ENCODE measurements around the gene POLL.

POLL gene

GRCh38 chr10:101559596-101560297, 28.3 kb downstream of the POLL start:
- no peak for DNase-seq

DNA sequence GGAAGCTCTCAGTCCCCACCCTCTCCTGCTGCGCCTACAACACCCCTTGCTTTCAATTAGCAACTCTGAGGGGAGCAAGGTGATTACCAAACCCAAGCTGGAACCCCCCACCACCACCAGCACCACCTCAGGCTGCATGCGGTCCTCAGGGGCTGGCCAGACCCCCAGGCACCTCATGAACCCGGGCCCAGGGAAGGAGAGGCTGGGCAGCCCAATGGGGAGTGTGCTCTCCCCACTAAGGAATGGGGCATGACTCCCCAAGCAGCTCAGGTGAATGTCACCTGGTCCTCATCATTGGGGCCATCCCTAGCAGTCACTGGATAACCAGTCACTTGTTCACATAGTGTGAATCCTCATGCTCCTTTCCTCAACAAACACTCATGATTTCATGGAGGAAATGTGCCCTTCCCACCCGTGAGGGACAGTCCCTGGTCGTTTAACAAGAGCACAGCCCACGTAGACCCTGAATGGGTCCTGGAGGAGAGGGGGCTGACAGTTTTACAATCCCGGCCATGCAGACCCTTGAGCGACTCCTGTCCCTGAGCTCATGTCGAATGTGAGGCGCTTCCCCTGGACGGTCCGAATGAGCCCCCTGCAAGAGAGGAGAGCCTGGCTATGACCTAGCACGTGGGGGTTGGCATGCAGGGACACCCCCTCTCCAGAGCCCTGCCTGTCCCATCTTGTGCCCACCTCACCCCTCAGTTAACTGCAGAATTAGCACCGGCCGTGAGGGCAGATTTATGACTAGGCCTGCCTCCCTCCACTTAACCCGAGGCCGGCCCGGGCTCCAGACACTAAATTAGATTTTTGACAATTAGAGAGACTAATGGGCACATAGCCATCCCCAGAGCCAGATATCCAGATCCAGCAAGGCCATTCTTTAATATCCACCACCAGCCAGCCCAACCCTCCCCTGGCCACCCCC, 29.1 kb downstream of the POLL start:
- DNase-seq = no peak

GRCh38 chr10:101558204-101558603, 29.9 kb downstream of the POLL start:
- no peak for DNase-seq

DNA sequence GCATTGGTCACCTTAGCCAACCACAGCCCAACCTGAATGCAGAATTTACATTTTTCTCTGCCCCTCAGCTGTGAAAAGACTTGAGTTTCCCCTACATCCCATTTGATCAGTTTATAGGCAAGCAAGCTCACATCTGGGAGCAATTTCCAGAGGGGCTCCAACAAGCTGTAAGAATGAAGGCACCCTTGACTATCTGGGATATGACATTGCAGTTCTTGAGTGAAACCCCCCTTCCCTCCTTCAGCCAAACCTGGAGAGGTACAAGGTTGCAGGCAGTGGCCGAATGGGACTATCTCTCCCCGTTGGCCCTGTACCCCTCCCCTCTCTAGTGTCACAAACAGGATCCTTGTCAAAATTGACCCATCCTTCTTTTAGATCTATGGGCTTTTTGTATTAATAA, 30.5 kb downstream of the POLL start:
- no peak for DNase-seq

GRCh38 chr10:101552442-101552841, 35.6 kb downstream of the POLL start:
- DNase-seq = no peak

GRCh38 chr10:101550965-101551364, 37.1 kb downstream of the POLL start:
- DNase-seq = no peak

DNA sequence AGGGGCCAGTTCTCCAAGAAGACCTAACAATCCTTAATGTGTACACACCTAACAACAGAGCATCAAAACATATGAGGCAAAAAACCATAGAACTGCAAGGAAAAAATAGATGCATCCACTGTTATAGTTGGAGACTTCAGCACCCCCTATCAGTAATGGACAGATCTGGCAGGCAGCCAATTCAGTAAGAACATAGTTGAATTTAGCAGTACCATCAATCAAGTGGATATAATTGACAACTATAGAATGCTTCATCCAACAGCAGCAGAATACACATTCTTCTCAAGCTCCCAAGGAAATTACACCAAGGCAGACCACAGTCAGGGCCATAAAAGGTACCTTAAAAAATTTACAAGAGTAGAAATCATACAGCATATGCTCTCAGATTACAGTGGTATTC, 42.2 kb downstream of the POLL start:
- no peak for DNase-seq

DNA sequence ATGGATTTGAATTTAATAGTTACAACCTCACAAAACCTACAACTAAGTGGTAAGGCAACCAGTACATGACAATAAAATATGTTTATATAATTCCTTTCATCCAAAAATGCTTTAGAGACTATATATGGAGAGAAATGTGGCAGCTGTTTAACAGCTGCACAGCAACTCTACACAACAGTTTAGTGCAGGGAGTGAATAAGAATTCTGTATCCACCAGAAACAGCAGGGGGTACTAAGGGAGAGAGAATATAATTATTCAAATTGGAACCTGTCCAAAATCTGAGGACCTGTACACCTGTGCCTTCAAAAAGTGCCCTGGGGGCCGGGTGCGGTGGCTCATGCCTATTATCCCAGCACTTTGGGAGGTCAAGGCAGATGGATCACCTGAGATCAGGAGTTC, 49.6 kb downstream of the POLL start:
- DNase-seq = no peak

GRCh38 chr10:101536800-101537199, 51.3 kb downstream of the POLL start:
- no peak for DNase-seq

DNA sequence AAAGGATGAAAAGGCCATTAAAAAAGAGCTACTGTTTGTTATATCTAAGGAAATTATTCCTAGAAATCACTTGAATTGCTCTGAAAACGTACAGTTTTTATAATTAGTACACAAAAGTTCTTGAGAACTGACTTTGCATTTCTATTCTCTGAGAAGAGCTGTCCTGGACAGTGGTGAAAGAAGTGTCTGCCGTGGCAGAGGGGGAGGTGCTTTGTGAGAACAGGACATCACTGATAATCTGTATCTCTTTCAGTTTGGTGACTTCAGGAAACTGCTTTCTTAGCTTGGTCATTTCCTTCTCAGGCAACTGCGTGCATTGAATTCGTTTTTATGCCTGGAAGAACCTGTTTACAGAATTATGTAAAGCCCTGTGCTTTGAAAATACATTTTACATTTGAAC, 52.1 kb downstream of the POLL start:
- DNase-seq = no peak

DNA sequence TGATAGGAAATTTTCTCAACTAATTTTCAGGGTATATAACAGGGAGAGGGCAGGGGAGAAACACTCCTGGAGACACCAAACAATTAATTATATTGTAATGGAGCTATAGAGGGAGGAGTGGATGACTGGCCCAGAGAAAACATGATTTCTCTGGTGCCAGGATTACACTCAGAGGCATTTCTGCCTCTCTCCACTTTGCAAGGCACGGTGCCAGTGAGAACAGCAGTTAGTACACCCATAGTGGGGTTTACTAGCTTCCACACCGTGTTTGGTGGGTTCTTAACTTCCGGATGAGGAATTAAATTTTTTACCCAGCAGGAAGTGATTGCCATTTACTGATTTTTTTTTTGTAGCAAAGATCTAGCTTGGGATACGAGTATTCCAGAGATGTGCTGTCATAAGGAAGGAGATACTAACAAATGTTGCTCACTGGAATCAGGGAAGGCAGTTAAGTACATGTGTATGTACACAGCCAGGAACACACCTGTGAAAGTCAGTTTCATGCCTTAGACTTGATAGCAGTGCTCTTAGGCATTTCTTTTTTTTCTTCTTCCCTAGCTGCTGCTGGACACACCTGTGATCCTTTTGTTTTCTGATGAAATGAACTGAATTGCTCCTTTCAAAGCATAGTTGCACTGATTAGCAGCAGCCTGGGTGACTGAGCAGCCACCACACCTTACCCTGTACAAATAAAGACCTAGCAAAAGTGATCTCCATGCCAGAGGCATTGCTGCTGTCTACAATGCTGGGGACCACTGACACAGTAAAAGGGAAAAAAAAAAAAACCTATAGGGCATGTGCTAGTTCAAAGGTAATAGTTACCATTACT, 58.1 kb downstream of the POLL start:
- DNase-seq = no peak

- no peak for DNase-seq
Observed at GRCh38 chr10:101529207-101529606, 58.9 kb downstream of the POLL start.

Measured in stimulated activated CD4-positive, alpha-beta T cell treated with anti-CD3 and anti-CD28 coated beads, Interleukin-4, amount 100 ng/mL, for 24 hours (primary cell).